ENCODE results near the gene SNRPF.

DNA sequence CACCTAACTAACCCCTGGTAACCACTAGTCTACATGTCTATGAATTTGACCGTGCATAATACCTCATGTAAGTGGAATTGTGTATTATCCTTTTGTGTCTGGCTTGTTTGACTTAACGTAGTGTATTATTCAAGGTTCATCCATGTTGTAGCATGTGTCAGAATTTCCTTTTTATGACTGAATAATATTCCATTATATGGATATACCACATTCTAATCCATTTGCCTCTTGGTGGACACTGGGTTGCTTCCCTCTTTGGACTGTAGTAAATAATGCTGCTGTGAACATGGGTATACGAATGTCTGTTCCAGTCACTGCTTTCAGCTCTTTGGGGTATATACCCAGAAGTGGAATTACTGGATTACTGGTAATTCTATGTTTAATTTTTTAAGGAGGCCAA lies 3.3 kb downstream of the SNRPF start:
- no peak for TF ChIP-seq POLR2A (IDR thresholded peaks at IDR 0.05)
- TF ChIP-seq CTCF (IDR thresholded peaks at IDR 0.05): no peak

All from right lobe of liver (tissue), 4 donors.